ENCODE data around the gene CCR7. TPM values are rescaled to one million over a fixed set of nuclear protein-coding genes. Genes with fewer than 3 reads are reported as not detected.

Gene CCR7
- total RNA-seq, 1 experiment from 2014 or later, result not detected

- Histone ChIP-seq H3K4me1 (peaks cover 8% of the 10 kb centered on the region; the same call in 1 of the 2 replicates), H3K4me3 (ENCODE audit: low read depth, low read length) (no peak overlapping the region), H3K9me3 (no peaks in the 10 kb centered on the region; the same call in 1 of the 2 replicates), H3K36me3 (ENCODE audit: control insufficient read depth, insufficient read depth, low read length) (no peaks in the 10 kb centered on the region), H3K27me3 (replicated peaks; ENCODE audit: control insufficient read depth, insufficient read depth, low read length) (no peaks in the 10 kb centered on the region)
- ChIA-PET CTCF (interaction anchor here (0.6 to 2.3 kb wide), 4 partner anchors 27 to 203 kb away, joined by 3 to 23 read pairs (median 3); partner anchors contain the start of gene IGFBP4), POLR2A (no interaction called here)
- Mint-ChIP-seq H3K36me3 (ENCODE audit: insufficient read depth, unreplicated experiment) (no peaks in the 10 kb centered on the region), H3K4me1 (ENCODE audit: low read depth, unreplicated experiment) (peaks cover 6% of the 10 kb centered on the region), H3K27ac (ENCODE audit: unreplicated experiment) (no peak overlapping the region), H3K27me3 (ENCODE audit: insufficient read depth, unreplicated experiment) (peaks cover 6% of the 10 kb centered on the region), H3K9me3 (ENCODE audit: unreplicated experiment) (no peaks in the 10 kb centered on the region), H3K4me3 (ENCODE audit: unreplicated experiment) (no peak overlapping the region)
- TF ChIP-seq CTCF (IDR thresholded peaks at IDR 0.05; ENCODE audit: insufficient read depth in 1 of 2, low read depth in 1 of 2, low read length in 1 of 2, severe bottlenecking in 1 of 2, unreplicated experiment in 1 of 2), result no peak
- peak in 1 of 2 experiments; percentile 15 for DNase-seq
- intact Hi-C loops (cut with micrococcal nuclease; ENCODE audit: unreplicated experiment), result loop anchor here (2.0 to 5.0 kb wide), 2 partner anchors 75 to 203 kb away; no protein-coding TSS in a partner anchor
- BruUV-seq (replicated peaks), result no TSS peak
Measured at GRCh38 chr17:40561871-40562611, 3.2 kb downstream of the CCR7 start.

GRCh38 chr17:40561294-40561870 lies 3.9 kb downstream of the CCR7 start:
- Mint-ChIP-seq H3K4me1 (ENCODE audit: low read depth, unreplicated experiment) (peaks cover 6% of the 10 kb centered on the region), H3K9me3 (ENCODE audit: unreplicated experiment) (no peaks in the 10 kb centered on the region), H3K36me3 (ENCODE audit: insufficient read depth, unreplicated experiment) (no peaks in the 10 kb centered on the region), H3K27ac (ENCODE audit: unreplicated experiment) (no peak overlapping the region), H3K4me3 (ENCODE audit: unreplicated experiment) (no peak overlapping the region), H3K27me3 (ENCODE audit: insufficient read depth, unreplicated experiment) (peaks cover 6% of the 10 kb centered on the region)
- no peaks in the 10 kb centered on the region for H3K9me3 ChIP-seq
- no peak overlapping the region for H3K4me3 ChIP-seq (ENCODE audit: low read depth, low read length)
- H3K36me3 ChIP-seq (ENCODE audit: control insufficient read depth, insufficient read depth, low read length), result no peaks in the 10 kb centered on the region
- POLR2A ChIA-PET, result no interaction called here
- no peaks in the 10 kb centered on the region for H3K27me3 ChIP-seq (replicated peaks; ENCODE audit: control insufficient read depth, insufficient read depth, low read length)
- TF ChIP-seq CTCF (IDR thresholded peaks at IDR 0.05; ENCODE audit: insufficient read depth in 1 of 2, low read depth in 1 of 2, low read length in 1 of 2, severe bottlenecking in 1 of 2, unreplicated experiment in 1 of 2), result no peak
- intact Hi-C loops (cut with micrococcal nuclease; ENCODE audit: unreplicated experiment), result loop anchor here (2.0 to 5.0 kb wide), 2 partner anchors 74 to 203 kb away; no protein-coding TSS in a partner anchor
- peak in 1 of 2 experiments; percentile 4 for DNase-seq
- CTCF ChIA-PET, result interaction anchor here (0.7 to 3.8 kb wide), 9 partner anchors 10 to 118 kb away, joined by 3 to 99 read pairs (median 16); partner anchors contain the start of gene IGFBP4
- no TSS peak for BruUV-seq (replicated peaks)
- H3K4me1 ChIP-seq, result peaks cover 8% of the 10 kb centered on the region; the same call in 1 of the 2 replicates

- no TSS peak for BruUV-seq (replicated peaks)
- peaks cover 8% of the 10 kb centered on the region; the same call in 1 of the 2 replicates for H3K4me1 ChIP-seq
- no peak overlapping the region for H3K4me3 ChIP-seq (ENCODE audit: low read depth, low read length)
- Mint-ChIP-seq H3K9me3 (ENCODE audit: unreplicated experiment) (no peaks in the 10 kb centered on the region), H3K27me3 (ENCODE audit: insufficient read depth, unreplicated experiment) (peaks cover 6% of the 10 kb centered on the region), H3K27ac (ENCODE audit: unreplicated experiment) (no peak overlapping the region), H3K4me3 (ENCODE audit: unreplicated experiment) (peak overlapping the region; percentile 30), H3K4me1 (ENCODE audit: low read depth, unreplicated experiment) (peaks cover 6% of the 10 kb centered on the region), H3K36me3 (ENCODE audit: insufficient read depth, unreplicated experiment) (no peaks in the 10 kb centered on the region)
- intact Hi-C loops (cut with micrococcal nuclease; ENCODE audit: unreplicated experiment), result loop anchor here (1.0 to 5.0 kb wide), 5 partner anchors 8 to 202 kb away; no protein-coding TSS in a partner anchor
- POLR2A ChIA-PET, result interaction anchor here (0.9 to 1.2 kb wide), 2 partner anchors 12 to 143 kb away, joined by 3 to 4 read pairs; partner anchors contain the start of gene TOP2A
- H3K36me3 ChIP-seq (ENCODE audit: control insufficient read depth, insufficient read depth, low read length), result no peaks in the 10 kb centered on the region
- H3K9me3 ChIP-seq, result no peaks in the 10 kb centered on the region
- TF ChIP-seq CTCF (IDR thresholded peaks at IDR 0.05; ENCODE audit: insufficient read depth in 1 of 2, low read depth in 1 of 2, low read length in 1 of 2, severe bottlenecking in 1 of 2, unreplicated experiment in 1 of 2), result no peak
- CTCF ChIA-PET, result interaction anchor here (0.6 to 3.8 kb wide), 18 partner anchors 9 to 244 kb away, joined by 3 to 99 read pairs (median 6); partner anchors contain the start of genes IGFBP4 and TOP2A
- no peaks in the 10 kb centered on the region for H3K27me3 ChIP-seq (replicated peaks; ENCODE audit: control insufficient read depth, insufficient read depth, low read length)
- DNase-seq, result peak in 1 of 2 experiments; percentile 24
Measured at GRCh38 chr17:40560592-40561293, 4.5 kb downstream of the CCR7 start.
